IPS-15b (cell line): ENCODE results near the gene MYOD1.

Source experiments
- H3K27me3 ChIP-seq: one replicate; pipeline ENCODE4 v1.6.1; 2013; ENCODE audit warnings: low read length; ENCODE audit not compliant: control insufficient read depth, insufficient read depth
- H3K36me3 ChIP-seq: one replicate; pipeline ENCODE4 v1.6.1; 2013; ENCODE audit warnings: low read length; ENCODE audit not compliant: control insufficient read depth, insufficient read depth
- H3K4me1 ChIP-seq: one replicate; pipeline ENCODE4 v1.6.1; 2013; ENCODE audit warnings: mild to moderate bottlenecking, low read length; ENCODE audit not compliant: control insufficient read depth, insufficient read depth
- H3K4me3 ChIP-seq: one replicate; pipeline ENCODE4 v1.5.1; 2013; ENCODE audit warnings: low read depth, low read length
- H3K9ac ChIP-seq: one replicate; pipeline ENCODE4 v1.6.1; 2013; ENCODE audit warnings: low read depth, mild to moderate bottlenecking, low read length
- H3K9me3 ChIP-seq: one replicate; pipeline ENCODE4 v1.6.1; 2013; ENCODE audit warnings: mild to moderate bottlenecking, low read length; ENCODE audit not compliant: control insufficient read depth, insufficient read depth

The MYOD1 gene

GRCh38 chr11:17748761-17749721 is 29.7 kb downstream of the MYOD1 start:
- H3K36me3 ChIP-seq: no peaks in the 10 kb centered on the region
- H3K9me3 ChIP-seq: no peaks in the 10 kb centered on the region
- no peaks in the 10 kb centered on the region for H3K4me1 ChIP-seq
- no peak overlapping the region for H3K9ac ChIP-seq
- no peak overlapping the region for H3K4me3 ChIP-seq
- no peaks in the 10 kb centered on the region for H3K27me3 ChIP-seq

DNA sequence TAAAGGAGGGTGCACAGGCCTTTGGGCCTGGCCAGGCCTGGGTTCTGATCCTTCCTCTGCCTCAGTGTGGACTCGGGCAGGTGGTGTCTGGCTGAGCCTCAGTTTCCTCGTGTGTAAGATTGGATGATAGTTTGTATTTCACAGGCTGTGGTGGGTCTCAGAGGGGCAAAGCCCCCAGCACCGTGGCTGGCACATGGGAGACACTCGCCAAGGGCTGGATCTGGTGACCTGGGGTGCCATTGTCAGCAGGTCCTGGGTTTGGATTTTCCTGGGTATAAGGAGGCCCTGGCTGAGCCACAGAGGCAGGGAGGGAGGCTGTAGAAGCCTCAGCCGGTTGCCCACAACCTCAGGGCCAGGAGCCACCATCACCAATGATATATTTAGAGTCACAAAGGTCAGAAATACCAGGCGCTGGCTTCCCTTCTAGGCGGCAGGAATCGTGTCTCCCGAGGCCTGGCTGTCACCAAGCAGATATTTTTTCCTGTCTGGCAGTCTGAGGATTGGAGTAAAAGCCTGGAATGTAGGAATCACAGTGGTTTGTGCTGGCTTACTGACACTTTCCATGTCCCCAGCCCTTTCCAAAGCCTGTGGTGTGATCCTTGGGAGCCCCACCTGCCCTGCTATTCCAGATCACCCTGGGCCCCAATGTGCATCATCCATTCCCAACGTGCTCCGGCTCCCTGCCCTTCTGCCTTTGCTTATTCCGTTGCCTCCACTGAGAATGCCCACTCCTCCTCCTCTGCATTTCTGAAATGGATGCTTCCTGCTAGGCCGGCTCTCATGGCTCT is 30.8 kb downstream of the MYOD1 start:
- Histone ChIP-seq H3K9me3 (no peaks in the 10 kb centered on the region), H3K4me3 (no peak overlapping the region), H3K4me1 (no peaks in the 10 kb centered on the region), H3K27me3 (no peaks in the 10 kb centered on the region), H3K36me3 (no peaks in the 10 kb centered on the region), H3K9ac (no peak overlapping the region)

GRCh38 chr11:17750801-17751165 is 31.4 kb downstream of the MYOD1 start:
- Histone ChIP-seq H3K36me3 (no peaks in the 10 kb centered on the region), H3K9ac (no peak overlapping the region), H3K9me3 (no peaks in the 10 kb centered on the region), H3K4me1 (no peaks in the 10 kb centered on the region), H3K27me3 (no peaks in the 10 kb centered on the region), H3K4me3 (no peak overlapping the region)

- Histone ChIP-seq H3K9ac (no peak overlapping the region), H3K36me3 (no peaks in the 10 kb centered on the region), H3K27me3 (no peaks in the 10 kb centered on the region), H3K4me1 (no peaks in the 10 kb centered on the region), H3K9me3 (no peaks in the 10 kb centered on the region), H3K4me3 (no peak overlapping the region)
Observed at GRCh38 chr11:17751558-17751957, 32.2 kb downstream of the MYOD1 start.

DNA sequence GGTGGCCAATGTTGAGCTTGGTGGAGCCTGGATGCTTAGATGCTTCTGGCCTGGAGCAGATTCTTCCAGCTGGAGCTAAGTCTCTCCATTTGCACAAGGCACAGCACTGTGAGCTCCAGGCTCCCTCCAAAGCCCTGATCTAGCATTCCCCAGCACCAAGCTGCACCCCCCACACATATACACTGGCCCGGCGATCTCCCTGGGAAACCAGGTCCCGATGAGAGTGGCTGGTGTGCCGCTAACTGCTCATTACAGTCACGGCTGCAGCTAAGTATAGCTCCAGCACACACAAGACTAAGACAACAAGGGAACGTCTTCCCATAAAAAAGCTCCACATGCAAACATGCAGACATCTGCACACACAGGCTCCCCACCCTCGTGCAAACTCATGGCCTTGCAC is 32.8 kb downstream of the MYOD1 start:
- H3K4me3 ChIP-seq: no peak overlapping the region

GRCh38 chr11:17753153-17753552 is 33.8 kb downstream of the MYOD1 start:
- no peak overlapping the region for H3K9ac ChIP-seq
- no peaks in the 10 kb centered on the region for H3K9me3 ChIP-seq
- no peak overlapping the region for H3K4me3 ChIP-seq
- no peaks in the 10 kb centered on the region for H3K36me3 ChIP-seq
- no peaks in the 10 kb centered on the region for H3K4me1 ChIP-seq
- H3K27me3 ChIP-seq: no peaks in the 10 kb centered on the region

More for the DNA sequence above, 32.8 kb downstream of the MYOD1 start:
- Histone ChIP-seq H3K36me3 (no peaks in the 10 kb centered on the region), H3K4me1 (no peaks in the 10 kb centered on the region), H3K9me3 (no peaks in the 10 kb centered on the region), H3K9ac (no peak overlapping the region), H3K27me3 (no peaks in the 10 kb centered on the region)

GRCh38 chr11:17753641-17754040 is 34.3 kb downstream of the MYOD1 start:
- Histone ChIP-seq H3K36me3 (no peaks in the 10 kb centered on the region), H3K9me3 (no peaks in the 10 kb centered on the region), H3K27me3 (no peaks in the 10 kb centered on the region), H3K4me3 (no peak overlapping the region), H3K9ac (no peak overlapping the region), H3K4me1 (no peaks in the 10 kb centered on the region)

DNA sequence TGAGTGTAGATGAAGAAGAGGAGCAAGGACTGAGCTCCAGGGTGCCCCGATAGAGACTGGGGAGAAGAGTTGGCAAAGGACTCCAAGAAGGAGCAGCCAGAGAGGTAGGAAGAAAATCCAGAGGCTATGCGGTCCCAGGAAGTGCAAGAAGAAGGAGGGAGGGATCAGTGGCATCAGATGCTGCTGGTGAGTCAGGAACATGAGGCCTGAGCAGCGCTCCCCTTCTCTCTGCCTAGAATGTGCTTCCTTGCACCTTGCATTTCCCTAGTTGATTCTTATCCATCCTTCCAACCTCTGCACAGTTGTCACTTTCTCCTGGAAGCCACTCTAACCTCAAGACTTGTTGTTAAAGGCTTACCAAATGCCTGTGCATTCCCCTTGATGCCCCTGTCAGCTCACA is 36.5 kb downstream of the MYOD1 start:
- H3K9ac ChIP-seq: no peak overlapping the region
- no peaks in the 10 kb centered on the region for H3K9me3 ChIP-seq
- H3K4me1 ChIP-seq: no peaks in the 10 kb centered on the region
- no peaks in the 10 kb centered on the region for H3K36me3 ChIP-seq
- no peaks in the 10 kb centered on the region for H3K27me3 ChIP-seq
- H3K4me3 ChIP-seq: no peak overlapping the region

DNA sequence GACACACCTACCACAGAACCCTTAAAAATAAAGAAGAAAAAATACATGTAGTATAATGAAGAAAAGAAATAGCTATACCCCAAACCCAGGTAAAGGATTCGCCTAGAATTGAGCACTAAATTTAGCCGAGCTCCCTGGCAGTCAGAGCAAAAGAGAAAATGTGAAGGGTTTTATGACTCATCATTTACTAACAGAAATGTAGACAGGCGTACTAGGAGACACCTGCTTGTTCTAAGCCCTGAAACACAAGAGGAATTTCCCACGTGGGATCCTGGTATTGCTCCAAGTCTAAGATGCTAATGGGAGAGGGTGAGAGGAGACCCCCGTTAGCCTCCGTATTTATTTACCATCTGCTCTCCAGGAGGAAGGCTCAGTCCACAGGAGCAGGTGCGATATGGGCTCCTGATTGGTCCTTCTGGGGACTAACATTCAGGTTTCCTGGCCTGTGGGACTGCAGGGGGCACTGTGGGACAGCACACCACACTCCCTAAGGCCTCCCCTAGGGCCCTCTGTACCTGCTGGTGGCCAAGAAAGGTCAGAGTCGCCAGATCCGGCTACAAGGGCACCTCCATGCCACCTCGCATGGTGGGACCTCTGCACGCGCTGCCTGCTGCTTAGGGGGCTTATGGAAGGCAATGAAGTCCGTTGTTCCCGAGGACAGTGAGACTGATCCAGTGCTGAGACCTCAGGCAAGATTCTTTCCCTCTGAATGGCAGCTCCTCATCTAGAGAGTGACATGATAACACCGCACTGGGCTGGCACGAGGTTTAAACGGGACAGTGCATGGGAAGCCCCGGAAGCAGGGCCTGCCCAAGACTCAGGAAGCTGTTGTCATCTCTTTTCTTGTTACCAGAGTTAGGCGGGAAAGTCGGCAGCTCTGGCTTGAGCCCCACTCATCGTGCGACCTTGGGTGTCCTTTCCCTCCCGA is 41.0 kb downstream of the MYOD1 start:
- H3K4me3 ChIP-seq: no peak overlapping the region
- H3K4me1 ChIP-seq: no peaks in the 10 kb centered on the region
- no peaks in the 10 kb centered on the region for H3K36me3 ChIP-seq
- no peak overlapping the region for H3K9ac ChIP-seq
- no peaks in the 10 kb centered on the region for H3K27me3 ChIP-seq
- no peaks in the 10 kb centered on the region for H3K9me3 ChIP-seq

DNA sequence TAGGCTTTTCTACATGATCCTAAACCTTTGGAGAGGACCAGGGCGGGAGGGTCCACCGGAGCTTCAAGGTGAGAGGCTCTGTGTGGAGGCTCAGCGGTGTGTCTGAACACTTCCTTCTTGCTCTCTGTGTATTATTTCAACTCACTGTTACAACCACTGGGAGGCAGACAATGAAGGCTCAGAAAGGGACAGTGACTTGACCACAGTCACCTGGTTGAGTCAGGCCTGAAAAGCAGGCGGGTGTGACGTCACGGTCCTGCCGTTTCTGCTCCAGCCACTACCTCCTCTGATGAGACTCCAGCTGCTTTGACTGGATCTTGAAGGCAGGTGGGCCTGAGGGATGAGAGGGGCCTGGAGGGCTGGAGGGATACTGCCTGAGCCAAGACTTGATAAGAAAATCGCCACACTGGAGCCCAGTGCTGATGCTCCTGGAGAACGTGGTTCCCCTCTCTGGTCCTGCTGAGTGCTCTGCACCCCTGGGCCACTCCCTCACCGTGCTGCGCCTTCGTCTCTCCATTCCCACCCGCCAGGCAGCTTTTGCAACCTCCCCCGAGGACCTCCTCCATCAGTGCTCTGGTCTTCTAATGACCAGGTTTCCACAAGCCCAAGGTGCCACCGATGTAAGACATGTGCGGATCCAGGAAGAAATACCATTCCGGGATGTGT is 43.1 kb downstream of the MYOD1 start:
- no peaks in the 10 kb centered on the region for H3K9me3 ChIP-seq
- no peaks in the 10 kb centered on the region for H3K36me3 ChIP-seq
- no peaks in the 10 kb centered on the region for H3K27me3 ChIP-seq
- H3K4me1 ChIP-seq: no peaks in the 10 kb centered on the region
- no peak overlapping the region for H3K9ac ChIP-seq
- H3K4me3 ChIP-seq: no peak overlapping the region

DNA sequence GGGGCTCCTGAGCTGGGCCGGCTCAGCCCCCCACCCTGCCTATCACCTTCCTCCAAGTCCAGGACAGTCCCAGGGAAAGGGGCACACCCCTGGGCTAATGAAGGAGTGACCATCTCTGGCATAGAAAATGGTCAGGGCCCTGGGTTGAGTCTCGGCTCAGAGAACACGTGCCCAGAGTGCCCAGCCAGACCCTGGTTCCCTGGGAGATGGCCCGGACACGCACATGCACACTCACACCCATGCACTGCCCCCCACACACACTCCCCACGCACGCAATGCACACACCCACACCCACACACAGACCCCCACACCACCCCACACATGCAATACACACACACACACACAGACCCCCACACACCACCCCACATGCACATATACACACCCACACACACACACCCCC is 43.9 kb downstream of the MYOD1 start:
- H3K36me3 ChIP-seq: no peaks in the 10 kb centered on the region
- H3K9me3 ChIP-seq: no peaks in the 10 kb centered on the region
- H3K4me3 ChIP-seq: no peak overlapping the region
- no peaks in the 10 kb centered on the region for H3K4me1 ChIP-seq
- H3K27me3 ChIP-seq: no peaks in the 10 kb centered on the region
- H3K9ac ChIP-seq: no peak overlapping the region
